ENCODE results near the gene F7. TPM values are rescaled to one million over a fixed set of nuclear protein-coding genes. Genes with fewer than 3 reads are reported as not detected.

F7 gene
- total and polyA plus RNA-seq, 2 donors (not counting 1 experiment from before 2014, with no cell fraction given): not detected

Small RNA genes within 50 kb of the gene (small RNA-seq; reads per million reads assigned to genes)
- not detected for gene AL137002.1 (ENCODE audit: insufficient read length, low read depth, low replicate concordance)

Other genes starting within 250 kb of the F7 start
- gene MCF2L, start 136.6 kb upstream of the F7 start, total RNA-seq: 7.7 and 8.2 TPM in 2 replicates
- 3.7 and 5.3 TPM in 2 replicates for gene MCF2L, start 136.6 kb upstream of the F7 start, polyA plus RNA-seq
- gene F10, start 17.0 kb downstream of the F7 start, total RNA-seq: not detected in 2 replicates
- gene F10, start 17.0 kb downstream of the F7 start, polyA plus RNA-seq: not detected in 2 replicates
- gene PROZ, start 52.9 kb downstream of the F7 start, total RNA-seq: not detected in 2 replicates
- gene PROZ, start 52.9 kb downstream of the F7 start, polyA plus RNA-seq: not detected in 2 replicates
- 54.1 and 61.1 TPM in 2 replicates for gene PCID2, start 102.9 kb downstream of the F7 start, total RNA-seq
- 52.2 and 66.7 TPM in 2 replicates for gene PCID2, start 102.9 kb downstream of the F7 start, polyA plus RNA-seq
- gene CUL4A, start 103.8 kb downstream of the F7 start, total RNA-seq: 79.8 and 80.4 TPM in 2 replicates
- gene CUL4A, start 103.8 kb downstream of the F7 start, polyA plus RNA-seq: 37.5 and 41.0 TPM in 2 replicates
- gene LAMP1, start 191.4 kb downstream of the F7 start, total RNA-seq: 96.1 and 99.3 TPM in 2 replicates
- gene LAMP1, start 191.4 kb downstream of the F7 start, polyA plus RNA-seq: 48.6 and 52.1 TPM in 2 replicates

Measured in B cell (primary cell).